Large intestine (tissue), 3 donors: Measurements from ENCODE around the gene TAP2. TPM values are rescaled to one million over a fixed set of nuclear protein-coding genes. Genes with fewer than 3 reads are reported as not detected.
"Not testable (repeated sequence)": the region's sequence is repeated elsewhere in the genome, so short reads cannot be mapped to it uniquely, and the experiment has no call there.

Experiments used
- DNase-seq, 2 donors: peaks; one replicate each; pipeline versions ENCODE4 v3.0.0 to v3.0.0-alpha.2; 2013
- H3K27ac ChIP-seq: one replicate; pipeline ENCODE4 v1.5.1; 2013; ENCODE audit warnings: low read length
- H3K27me3 ChIP-seq: 2 replicates; pipeline ENCODE4 v1.6.1; 2013; ENCODE audit warnings: low read length; ENCODE audit not compliant: control insufficient read depth, insufficient read depth
- H3K36me3 ChIP-seq: 2 replicates; pipeline ENCODE4 v1.6.1; 2013; ENCODE audit warnings: low read length; ENCODE audit not compliant: control insufficient read depth, insufficient read depth
- H3K4me1 ChIP-seq: one replicate; pipeline ENCODE4 v1.6.1; 2013; ENCODE audit warnings: low read length; ENCODE audit not compliant: control insufficient read depth, insufficient read depth
- H3K4me3 ChIP-seq: one replicate; pipeline ENCODE4 v1.5.1; 2013; ENCODE audit warnings: low read length
- H3K9me3 ChIP-seq: one replicate; pipeline ENCODE4 v1.6.1; 2013; ENCODE audit warnings: mild to moderate bottlenecking, low read depth, low read length, moderate library complexity; ENCODE audit not compliant: control insufficient read depth
- WGBS: methylation state at CpG from one replicate; pipeline ENCODE4 v1.1.5; 2013; ENCODE audit warnings: low lambda C conversion rate; ENCODE audit not compliant: insufficient coverage; 5-methylcytosine and 5-hydroxymethylcytosine counted together
- polyA plus RNA-seq: library from polyadenylated mRNA; unstranded; fragments of 120-200 nt; gene quantifications from one replicate; pipeline ENCODE4 v1.2.1, GENCODE V29; 2013

TAP2 gene
- polyA plus RNA-seq, 1 donor: 13.3 TPM

DNA sequence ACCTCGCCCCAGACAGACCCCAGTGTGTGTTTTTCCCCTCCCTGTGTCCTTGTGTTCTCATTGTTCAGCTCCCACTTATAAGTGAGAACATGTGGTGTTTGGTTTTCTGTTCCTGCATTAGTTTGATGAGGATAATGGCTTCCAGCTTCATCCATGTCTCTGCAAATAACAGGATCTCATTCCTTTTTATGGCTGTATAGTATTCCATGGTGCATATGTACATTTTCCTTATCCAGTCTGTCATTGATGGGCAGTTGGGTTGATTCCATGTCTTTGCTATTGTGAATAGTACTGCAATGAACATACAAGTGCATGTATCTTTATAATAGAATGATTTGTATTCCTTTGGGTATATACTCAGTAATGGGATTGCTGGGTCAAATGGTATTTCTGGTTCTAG is 35.4 kb upstream of the TAP2 start:
- WGBS: no CpG with 5 or more reads among the region's 1 CpG
- peaks cover 13% of the 10 kb centered on the region for H3K27me3 ChIP-seq
- not testable (repeated sequence) for H3K27ac ChIP-seq

DNA sequence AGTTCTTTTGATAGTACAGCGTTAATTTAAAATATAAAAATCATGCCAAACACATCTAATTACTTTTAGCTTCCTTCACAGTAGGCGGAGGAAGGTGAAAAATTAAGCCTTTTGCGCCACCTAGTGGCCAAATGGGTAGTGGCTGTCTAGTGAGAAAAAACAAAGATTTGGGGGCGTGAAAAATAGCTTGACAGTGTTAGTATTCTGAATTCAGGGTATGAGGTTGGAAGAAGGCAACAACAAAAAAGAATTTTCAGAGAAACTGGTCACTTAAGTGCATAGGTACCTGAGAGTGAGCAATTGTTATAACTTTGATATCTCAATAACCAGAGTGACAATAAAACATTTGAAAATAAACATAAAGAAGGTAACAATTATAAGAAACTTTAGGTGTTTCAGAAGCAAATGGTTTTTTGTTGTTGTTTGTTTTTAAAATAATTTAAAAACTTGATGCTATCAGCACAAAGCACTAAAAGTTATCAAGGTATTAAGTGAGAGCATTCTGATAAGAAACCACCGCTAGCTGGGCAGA is 29.8 kb upstream of the TAP2 start:
- Histone ChIP-seq H3K4me3 (no peak overlapping the region), H3K27ac (no peak overlapping the region), H3K27me3 (peaks cover 28% of the 10 kb centered on the region), H3K36me3 (no peaks in the 10 kb centered on the region), H3K4me1 (peaks cover 4% of the 10 kb centered on the region), H3K9me3 (no peaks in the 10 kb centered on the region)
- 0% methylated on average over 5 of the region's 5 CpGs for WGBS
- DNase-seq: peak; percentile 63

More for the DNA sequence above, 35.4 kb upstream of the TAP2 start:
- not testable (repeated sequence) for H3K4me1 ChIP-seq, H3K4me3 ChIP-seq, DNase-seq, H3K36me3 ChIP-seq, H3K9me3 ChIP-seq

DNA sequence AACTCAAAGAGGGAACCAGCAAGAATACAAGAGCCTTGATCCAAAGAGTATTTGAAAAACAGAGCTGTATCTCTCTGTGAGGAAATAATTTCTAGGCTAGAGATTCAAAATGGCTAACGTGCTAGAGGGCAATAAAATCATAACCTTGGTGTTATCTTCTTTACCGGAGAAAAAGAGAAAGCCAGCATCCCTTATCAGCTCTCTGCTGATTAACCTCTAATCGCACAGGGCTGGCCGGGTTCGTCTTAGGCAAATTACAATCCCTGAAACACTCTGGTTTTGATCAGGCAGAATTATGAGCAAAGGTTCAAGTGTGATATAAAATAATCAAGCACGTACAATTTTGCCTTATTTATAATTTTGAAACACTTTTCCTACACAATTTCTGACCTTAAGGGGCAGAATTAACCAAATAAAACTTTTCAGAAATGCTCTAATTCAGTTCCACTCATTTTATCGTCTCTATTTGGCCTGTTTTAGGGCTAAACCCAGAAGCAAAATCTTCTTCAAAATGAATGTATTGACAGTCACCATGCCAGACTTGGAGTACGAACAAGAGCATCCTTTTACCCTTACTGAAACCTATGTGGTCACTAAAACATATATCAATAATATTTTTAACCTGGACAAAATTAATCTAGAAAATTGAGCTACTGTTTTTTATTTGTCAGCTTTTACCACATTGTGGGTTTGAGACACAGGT is 29.2 kb upstream of the TAP2 start:
- no peaks in the 10 kb centered on the region for H3K36me3 ChIP-seq
- H3K4me3 ChIP-seq: no peak overlapping the region
- peaks cover 4% of the 10 kb centered on the region for H3K4me1 ChIP-seq
- peaks cover 28% of the 10 kb centered on the region for H3K27me3 ChIP-seq
- peak in 1 of 2 donors; percentile 63 for DNase-seq
- no peaks in the 10 kb centered on the region for H3K9me3 ChIP-seq
- H3K27ac ChIP-seq: no peak overlapping the region
- 50% methylated on average over 2 of the region's 8 CpGs for WGBS

DNA sequence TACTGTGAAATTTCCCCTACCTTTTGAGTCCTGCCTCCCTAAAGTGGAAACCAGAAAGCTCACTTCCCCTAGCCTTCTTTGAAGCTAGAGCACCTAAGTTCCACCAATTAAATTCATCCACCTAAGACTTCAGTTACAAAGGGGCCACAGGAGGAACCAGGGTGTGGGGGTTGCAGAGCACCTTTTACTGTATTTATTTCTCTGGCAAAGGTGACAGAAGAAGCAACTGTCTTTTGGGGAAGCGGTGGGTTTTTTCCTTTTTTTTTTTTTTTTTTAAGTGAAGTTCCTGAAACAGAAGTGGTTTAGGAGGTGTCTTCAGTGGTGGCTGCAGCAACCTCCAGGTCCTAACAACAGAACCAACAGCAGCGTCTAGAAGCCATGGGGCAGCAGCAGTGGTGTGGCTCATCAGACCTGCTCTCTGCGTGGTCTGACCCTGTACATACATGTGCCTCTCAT is 28.5 kb upstream of the TAP2 start:
- no peaks in the 10 kb centered on the region for H3K9me3 ChIP-seq
- no CpG with 5 or more reads among the region's 3 CpGs for WGBS
- no peak for DNase-seq

DNA sequence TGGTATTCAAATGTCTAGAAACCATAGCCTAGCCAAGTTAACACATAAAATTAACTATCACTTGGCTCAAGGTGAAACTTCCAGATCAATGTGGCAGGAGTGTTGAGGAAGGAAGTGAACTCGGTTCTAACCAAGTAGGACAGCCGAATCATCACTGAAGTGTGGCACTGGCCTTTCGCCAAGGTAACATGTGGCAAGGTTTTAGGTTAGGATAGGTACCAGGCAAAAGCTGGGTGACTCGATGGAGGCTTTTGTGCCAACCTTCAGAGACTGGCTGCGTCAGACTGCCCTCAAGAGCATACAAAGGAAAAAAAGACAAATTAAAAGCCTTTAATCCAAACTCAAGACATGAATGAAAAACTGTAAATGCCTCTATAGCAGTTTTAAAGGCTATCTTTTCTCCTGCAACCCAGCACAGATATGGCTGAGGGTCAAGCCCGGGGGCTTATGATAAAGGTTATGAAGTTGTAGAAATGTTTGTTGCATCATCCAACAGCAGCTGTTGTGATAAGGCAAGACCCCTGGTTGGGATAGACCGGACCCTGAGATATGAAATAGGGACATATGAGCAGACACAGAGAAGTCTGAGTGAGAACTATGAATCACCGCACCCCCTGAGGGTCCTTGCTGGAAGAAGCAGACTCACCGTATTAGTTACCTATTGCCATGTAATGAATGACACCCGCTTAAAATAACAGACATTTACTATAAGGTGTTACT is 27.3 kb upstream of the TAP2 start:
- Histone ChIP-seq H3K4me3 (no peak overlapping the region), H3K36me3 (no peaks in the 10 kb centered on the region), H3K27me3 (peaks cover 30% of the 10 kb centered on the region), H3K27ac (no peak overlapping the region), H3K4me1 (peaks cover 4% of the 10 kb centered on the region), H3K9me3 (no peaks in the 10 kb centered on the region)
- no peak for DNase-seq
- no CpG with 5 or more reads among the region's 10 CpGs for WGBS

More for the DNA sequence above, 28.5 kb upstream of the TAP2 start:
- Histone ChIP-seq H3K4me3 (no peak overlapping the region), H3K4me1 (peaks cover 4% of the 10 kb centered on the region), H3K27me3 (peaks cover 27% of the 10 kb centered on the region), H3K36me3 (no peaks in the 10 kb centered on the region), H3K27ac (no peak overlapping the region)

DNA sequence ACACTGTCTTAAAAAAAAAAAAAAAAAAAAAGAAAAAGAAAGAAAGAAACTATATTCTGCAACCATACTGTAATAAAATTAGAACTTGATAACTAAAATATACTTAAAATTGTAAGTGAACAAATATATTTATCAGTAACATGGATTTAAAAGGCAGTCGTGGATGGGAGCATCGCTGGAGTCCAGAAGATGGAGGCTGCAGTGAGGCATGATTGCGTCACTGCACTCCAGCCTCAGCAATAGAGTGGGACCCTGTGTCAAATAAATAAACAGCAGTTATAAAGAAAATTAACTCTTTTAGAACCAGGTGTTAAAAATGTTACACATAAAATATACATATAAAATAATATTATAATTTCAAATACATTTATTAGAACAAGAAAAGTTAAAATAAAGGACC is 24.2 kb upstream of the TAP2 start:
- Histone ChIP-seq H3K36me3 (peaks cover 5% of the 10 kb centered on the region), H3K4me3 (no peak overlapping the region), H3K9me3 (no peaks in the 10 kb centered on the region), H3K27ac (no peak overlapping the region), H3K4me1 (peaks cover 4% of the 10 kb centered on the region), H3K27me3 (peaks cover 22% of the 10 kb centered on the region)
- DNase-seq: no peak
- WGBS: 74% methylated on average over 3 of the region's 3 CpGs

DNA sequence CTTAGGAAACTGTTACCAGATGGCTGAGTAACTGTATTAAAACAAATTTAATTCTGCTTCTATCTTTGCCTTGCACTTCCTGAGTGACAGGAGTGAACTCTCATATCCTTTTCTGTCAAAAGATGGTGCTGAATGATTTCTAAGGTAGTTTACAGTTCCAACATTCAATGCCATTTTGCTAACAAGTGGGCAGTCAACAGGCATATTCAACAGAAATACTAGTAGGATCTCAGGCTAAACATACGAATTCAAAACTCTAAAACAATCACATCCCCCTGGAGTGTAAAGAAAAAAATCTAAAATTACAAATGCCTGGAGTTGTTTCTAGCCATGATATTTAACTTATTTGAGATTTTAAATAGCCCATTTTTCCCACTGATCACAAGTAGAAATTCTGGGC is 22.1 kb upstream of the TAP2 start:
- Histone ChIP-seq H3K4me3 (no peak overlapping the region), H3K27ac (no peak overlapping the region), H3K36me3 (peaks cover 5% of the 10 kb centered on the region), H3K9me3 (no peaks in the 10 kb centered on the region), H3K4me1 (no peaks in the 10 kb centered on the region), H3K27me3 (peaks cover 19% of the 10 kb centered on the region)
- WGBS: no CpG with 5 or more reads among the region's 1 CpG
- DNase-seq: no peak

DNA sequence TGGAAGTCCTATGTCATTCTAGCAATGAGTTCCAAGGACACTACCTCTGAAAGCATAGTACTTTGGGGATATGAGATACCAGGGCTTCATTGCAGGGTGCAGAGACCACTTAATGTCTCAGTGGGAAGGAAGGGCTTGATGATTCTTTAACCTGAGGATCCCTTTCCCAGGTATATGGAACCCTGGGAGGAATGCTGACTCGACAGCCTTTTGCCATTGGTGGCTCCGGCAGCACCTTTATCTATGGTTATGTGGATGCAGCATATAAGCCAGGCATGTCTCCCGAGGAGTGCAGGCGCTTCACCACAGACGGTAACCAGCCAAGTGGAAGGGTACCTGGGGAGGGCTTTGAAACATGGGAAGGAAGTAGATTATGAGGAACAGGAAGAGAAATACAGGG is 19.7 kb upstream of the TAP2 start:
- Histone ChIP-seq H3K36me3 (peaks cover 5% of the 10 kb centered on the region), H3K4me1 (peaks cover 7% of the 10 kb centered on the region), H3K9me3 (no peaks in the 10 kb centered on the region), H3K27me3 (peaks cover 13% of the 10 kb centered on the region), H3K27ac (no peak overlapping the region), H3K4me3 (no peak overlapping the region)
- DNase-seq: no peak
- no CpG with 5 or more reads among the region's 5 CpGs for WGBS

DNA sequence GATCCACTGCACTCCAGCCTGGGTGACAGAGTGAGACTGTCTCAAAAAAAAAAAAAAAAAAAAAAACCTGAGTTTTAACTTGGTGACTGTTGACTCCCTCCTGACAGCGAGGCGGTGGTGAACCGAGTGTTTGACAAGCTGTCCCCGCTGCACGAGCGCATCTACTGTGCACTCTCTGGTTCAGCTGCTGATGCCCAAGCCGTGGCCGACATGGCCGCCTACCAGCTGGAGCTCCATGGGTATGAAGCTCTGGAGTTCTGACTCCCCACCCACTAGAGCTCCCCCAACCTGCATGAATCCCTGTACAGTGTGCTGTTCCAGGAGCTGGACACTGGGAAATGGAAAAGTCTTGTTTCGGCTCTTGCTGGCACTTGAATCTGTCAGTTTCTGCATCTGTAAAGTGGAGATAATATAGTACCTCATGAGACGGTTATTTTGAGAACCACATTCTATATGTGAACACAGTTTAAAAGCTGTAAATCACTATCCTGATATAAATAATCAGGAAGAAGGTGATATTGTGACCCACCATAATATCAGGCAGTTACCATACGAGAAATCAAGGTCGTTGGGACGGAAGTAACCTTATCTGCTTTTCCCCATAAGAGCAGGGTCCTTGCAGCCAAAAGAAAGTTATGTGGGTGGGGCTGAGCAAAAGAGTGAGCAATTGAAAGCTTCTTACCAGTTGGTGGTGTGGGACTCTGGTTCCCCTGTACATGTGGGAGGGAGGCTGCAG is 18.8 kb upstream of the TAP2 start:
- H3K27ac ChIP-seq: no peak overlapping the region
- WGBS: no CpG with 5 or more reads among the region's 14 CpGs
- no peak for DNase-seq
- H3K4me1 ChIP-seq: peaks cover 10% of the 10 kb centered on the region
- no peak overlapping the region for H3K4me3 ChIP-seq
- no peaks in the 10 kb centered on the region for H3K9me3 ChIP-seq
- H3K36me3 ChIP-seq: peaks cover 5% of the 10 kb centered on the region
- peaks cover 13% of the 10 kb centered on the region for H3K27me3 ChIP-seq

DNA sequence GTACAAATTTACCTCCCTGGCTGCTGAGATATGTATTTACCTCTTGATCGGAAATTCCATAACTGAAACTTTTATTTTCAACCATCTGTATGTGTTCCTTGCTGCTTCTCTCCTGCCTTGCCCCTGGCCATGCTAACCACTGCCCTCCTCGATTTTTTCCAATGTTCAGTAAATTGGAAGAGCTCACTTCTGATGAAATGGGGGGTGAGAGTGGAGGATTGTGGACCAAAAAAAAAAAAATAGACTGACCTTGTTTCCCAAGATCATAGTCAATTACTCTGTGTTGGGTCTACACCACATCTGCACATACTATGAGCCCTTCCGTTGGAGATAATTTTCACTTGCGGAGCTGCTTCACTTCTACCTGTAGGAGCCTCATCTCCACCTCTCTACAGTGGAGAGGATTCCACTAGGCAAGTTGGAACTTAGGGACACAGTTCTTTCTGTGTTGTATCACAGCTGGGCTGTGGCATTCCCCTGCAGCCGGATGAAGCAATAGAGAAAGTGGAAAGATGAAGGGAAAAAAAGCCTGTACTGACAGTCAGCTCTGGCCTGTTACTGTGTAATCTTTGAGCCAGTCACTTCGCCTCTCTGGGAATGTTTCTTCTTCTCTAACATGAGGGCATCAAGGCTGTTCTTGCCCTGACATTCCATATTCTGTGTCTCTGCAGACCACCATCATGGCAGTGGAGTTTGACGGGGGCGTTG is 17.1 kb upstream of the TAP2 start:
- WGBS: 100% methylated on average over 1 of the region's 8 CpGs
- DNase-seq: no peak
- Histone ChIP-seq H3K4me1 (peaks cover 13% of the 10 kb centered on the region), H3K4me3 (no peak overlapping the region), H3K27me3 (peaks cover 11% of the 10 kb centered on the region), H3K27ac (no peak overlapping the region), H3K9me3 (no peaks in the 10 kb centered on the region), H3K36me3 (peaks cover 12% of the 10 kb centered on the region)
